Neural progenitor cell (in vitro differentiated cells): ENCODE results near the gene ZBTB20. TPM values are rescaled to one million over a fixed set of nuclear protein-coding genes. Genes with fewer than 3 reads are reported as not detected.

Source experiments
- DNase-seq: peaks from one replicate; pipeline ENCODE4 v3.0.0-alpha.2; 2016; ENCODE audit warnings: low spot score
- H2AFZ ChIP-seq: fragments of 200-600 bp; sonication (generic); replicated peaks from 2 replicates; pipeline ENCODE4 v1.6.1; 2016; ENCODE audit warnings: antibody characterized with exemption
- H3F3A ChIP-seq: fragments of 200-600 bp; sonication (generic); 2 replicates; pipeline ENCODE4 v1.6.1; 2016; ENCODE audit warnings: antibody characterized with exemption, low read depth
- H3K27ac ChIP-seq: fragments of 200-600 bp; sonication (generic); 2 replicates; pipeline ENCODE4 v1.5.1; 2016; ENCODE audit warnings: mild to moderate bottlenecking
- H3K27me3 ChIP-seq: fragments of 200-600 bp; sonication (generic); 2 replicates; pipeline ENCODE4 v1.6.1; 2016; ENCODE audit warnings: mild to moderate bottlenecking, moderate library complexity
- H3K36me3 ChIP-seq: fragments of 200-600 bp; sonication (generic); 2 replicates; pipeline ENCODE4 v1.5.1; 2016
- H3K4me1 ChIP-seq: fragments of 200-600 bp; sonication (generic); 2 replicates; pipeline ENCODE4 v1.6.1; 2016; ENCODE audit warnings: mixed run types
- H3K4me2 ChIP-seq: fragments of 200-600 bp; sonication (generic); 2 replicates; pipeline ENCODE4 v1.6.1; 2016
- H3K4me3 ChIP-seq: fragments of 200-600 bp; sonication (generic); 2 replicates; pipeline ENCODE4 v1.5.1; 2016
- H3K79me2 ChIP-seq: fragments of 200-600 bp; sonication (generic); 2 replicates; pipeline ENCODE4 v1.6.1; 2016; ENCODE audit warnings: low read depth
- H3K9ac ChIP-seq: fragments of 200-600 bp; sonication (generic); 2 replicates; pipeline ENCODE4 v1.6.1; 2016
- H3K9me3 ChIP-seq: fragments of 200-600 bp; sonication (generic); 2 replicates; pipeline ENCODE4 v1.5.1; 2016; ENCODE audit warnings: low read depth
- H4K20me1 ChIP-seq: fragments of 200-600 bp; sonication (generic); 2 replicates; pipeline ENCODE4 v1.6.1; 2016; ENCODE audit warnings: low read depth
- H3K27ac Mint-ChIP-seq: 3 replicates; pipeline ENCODE4 v1.8.0; 2021; ENCODE audit warnings: mixed read lengths
- H3K27me3 Mint-ChIP-seq: 2 replicates; pipeline ENCODE4 v1.8.0; 2022; ENCODE audit warnings: low read depth, mild to moderate bottlenecking, inconsistent platforms, moderate library complexity, mixed read lengths; ENCODE audit not compliant: insufficient read depth
- H3K36me3 Mint-ChIP-seq: 3 replicates; pipeline ENCODE4 v1.8.0; 2021; ENCODE audit warnings: mixed read lengths
- H3K4me1 Mint-ChIP-seq: 3 replicates; pipeline ENCODE4 v1.8.0; 2021; ENCODE audit warnings: mixed read lengths
- H3K4me3 Mint-ChIP-seq: 3 replicates; pipeline ENCODE4 v1.8.0; 2021; ENCODE audit warnings: mild to moderate bottlenecking, moderate library complexity, mixed read lengths
- H3K9me3 Mint-ChIP-seq: 3 replicates; pipeline ENCODE4 v1.8.0; 2020; ENCODE audit warnings: mixed read lengths
- CTCF ChIP-seq: fragments of 200-600 bp; sonication (generic); IDR thresholded peaks from 2 replicates; pipeline ENCODE4 v1.5.1; 2017; ENCODE audit warnings: antibody characterized with exemption, mild to moderate bottlenecking
- EZH2 ChIP-seq: fragments of 200-600 bp; sonication (generic); IDR thresholded peaks from 2 replicates; pipeline ENCODE4 v1.6.1; 2017; ENCODE audit warnings: antibody characterized with exemption, mild to moderate bottlenecking, moderate library complexity
- EZH2phosphoT487 ChIP-seq: fragments of 200-600 bp; sonication (generic); IDR thresholded peaks from 2 replicates; pipeline ENCODE4 v1.6.1; 2017; ENCODE audit warnings: antibody characterized with exemption
- total RNA-seq: library from RNA; depleted of rRNA; stranded (reverse); fragments of >200 nt; gene quantifications from 2 replicates; pipeline ENCODE4 v1.2.3, GENCODE V29; 2015; ENCODE audit warnings: low replicate concordance

The ZBTB20 gene
- total RNA-seq, 1 donor from 2014 or later: 1.9 TPM

GRCh38 chr3:114332342-114333179, 814.5 kb downstream of the ZBTB20 start:
- H3K27ac ChIP-seq: no peak overlapping the region
- no peak overlapping the region for H3K4me3 ChIP-seq
- DNase-seq: no peak
- Mint-ChIP-seq H3K9me3 (peaks cover 7% of the 10 kb centered on the region), H3K4me3 (no peak overlapping the region), H3K4me1 (no peaks in the 10 kb centered on the region), H3K36me3 (peaks cover 21% of the 10 kb centered on the region), H3K27ac (no peak overlapping the region), H3K27me3 (no peaks in the 10 kb centered on the region)
- no peaks in the 10 kb centered on the region for H3K27me3 ChIP-seq
- H3K9ac ChIP-seq: no peak overlapping the region
- peaks cover 42% of the 10 kb centered on the region for H3K4me1 ChIP-seq
- no peaks in the 10 kb centered on the region for H4K20me1 ChIP-seq
- no peak overlapping the region for H3K4me2 ChIP-seq
- peak overlapping the region; percentile 35 for H2AFZ ChIP-seq
- no peaks in the 10 kb centered on the region for H3K79me2 ChIP-seq
- peaks cover 10% of the 10 kb centered on the region for H3F3A ChIP-seq
- TF ChIP-seq CTCF: no peak
- no peak for TF ChIP-seq EZH2phosphoT487
- TF ChIP-seq EZH2: no peak
- H3K9me3 ChIP-seq: no peaks in the 10 kb centered on the region
- no peaks in the 10 kb centered on the region for H3K36me3 ChIP-seq

DNA sequence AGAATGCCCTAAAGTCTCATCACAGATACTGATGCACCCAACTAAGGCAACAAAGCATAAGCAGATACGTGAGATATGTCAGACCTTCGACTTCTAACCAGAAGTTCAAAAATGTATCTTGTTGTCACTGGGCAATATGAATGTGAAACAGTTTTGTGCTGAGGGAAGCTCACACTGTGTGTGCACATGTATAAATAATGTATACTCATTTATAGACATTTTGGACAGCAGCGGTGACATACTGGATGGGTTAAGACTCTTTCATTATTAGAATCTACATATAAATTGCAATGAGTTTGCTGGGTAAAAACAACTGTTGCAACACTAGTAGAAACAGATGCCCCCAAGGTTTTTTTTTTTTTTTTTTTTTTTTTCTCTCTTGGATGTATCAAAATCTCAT, 815.4 kb downstream of the ZBTB20 start:
- Histone ChIP-seq H3K27ac (no peak overlapping the region), H2AFZ (no peak overlapping the region), H3K36me3 (no peaks in the 10 kb centered on the region), H3K27me3 (no peaks in the 10 kb centered on the region), H3K79me2 (no peaks in the 10 kb centered on the region), H3F3A (peaks cover 10% of the 10 kb centered on the region), H3K9me3 (no peaks in the 10 kb centered on the region), H3K4me1 (peaks cover 50% of the 10 kb centered on the region), H4K20me1 (no peaks in the 10 kb centered on the region), H3K4me3 (no peak overlapping the region), H3K9ac (no peak overlapping the region), H3K4me2 (no peak overlapping the region)
- no peak for TF ChIP-seq CTCF
- TF ChIP-seq EZH2: no peak
- Mint-ChIP-seq H3K9me3 (peaks cover 7% of the 10 kb centered on the region), H3K27me3 (no peaks in the 10 kb centered on the region), H3K27ac (no peak overlapping the region), H3K4me3 (no peak overlapping the region), H3K4me1 (no peaks in the 10 kb centered on the region), H3K36me3 (peaks cover 21% of the 10 kb centered on the region)
- DNase-seq: no peak

DNA sequence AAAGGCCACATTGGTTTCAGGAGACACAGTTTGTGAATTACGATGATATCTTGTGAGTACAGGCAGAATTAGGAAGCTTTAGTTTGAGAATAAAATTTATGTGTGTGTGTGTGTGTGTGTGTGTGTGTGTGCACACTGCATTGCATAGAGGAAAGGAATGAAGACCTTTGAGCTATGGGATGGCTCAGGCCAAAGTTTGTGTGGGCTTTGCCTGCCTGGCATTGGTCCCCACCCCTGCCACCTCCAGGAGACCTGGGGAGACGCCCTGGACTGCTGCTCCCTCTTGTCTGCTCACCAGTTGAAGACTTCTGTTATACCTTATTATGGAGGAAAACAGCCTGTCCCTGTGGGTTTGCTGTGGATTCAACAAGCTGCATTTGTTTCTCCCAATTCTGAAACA, 816.1 kb downstream of the ZBTB20 start:
- H3K27me3 Mint-ChIP-seq: no peaks in the 10 kb centered on the region
- H3K9me3 Mint-ChIP-seq: peaks cover 7% of the 10 kb centered on the region
- no peaks in the 10 kb centered on the region for H3K9me3 ChIP-seq
- H3K27me3 ChIP-seq: no peaks in the 10 kb centered on the region
- H3K4me3 ChIP-seq: no peak overlapping the region
- peaks cover 56% of the 10 kb centered on the region for H3K4me1 ChIP-seq
- H3K27ac Mint-ChIP-seq: no peak overlapping the region
- H3K4me1 Mint-ChIP-seq: no peaks in the 10 kb centered on the region
- H3K36me3 Mint-ChIP-seq: peaks cover 17% of the 10 kb centered on the region
- H3K36me3 ChIP-seq: no peaks in the 10 kb centered on the region
- H4K20me1 ChIP-seq: no peaks in the 10 kb centered on the region
- no peak overlapping the region for H3K4me2 ChIP-seq
- DNase-seq: no peak
- TF ChIP-seq CTCF: no peak
- no peak for TF ChIP-seq EZH2phosphoT487
- no peak for TF ChIP-seq EZH2
- peaks cover 10% of the 10 kb centered on the region for H3F3A ChIP-seq
- H3K9ac ChIP-seq: no peak overlapping the region
- no peak overlapping the region for H3K4me3 Mint-ChIP-seq
- H3K27ac ChIP-seq: no peak overlapping the region
- H3K79me2 ChIP-seq: no peaks in the 10 kb centered on the region
- H2AFZ ChIP-seq: no peak overlapping the region
